Measurements from ENCODE around the gene MAP3K5. TPM values are rescaled to one million over a fixed set of nuclear protein-coding genes. Genes with fewer than 3 reads are reported as not detected.

Gene MAP3K5
- total and polyA plus RNA-seq, 2 of the 8 experiments (the other 6 are each of a cell fraction or from before 2014, with no cell fraction given), result 0.63 to 2.6 TPM

DNA sequence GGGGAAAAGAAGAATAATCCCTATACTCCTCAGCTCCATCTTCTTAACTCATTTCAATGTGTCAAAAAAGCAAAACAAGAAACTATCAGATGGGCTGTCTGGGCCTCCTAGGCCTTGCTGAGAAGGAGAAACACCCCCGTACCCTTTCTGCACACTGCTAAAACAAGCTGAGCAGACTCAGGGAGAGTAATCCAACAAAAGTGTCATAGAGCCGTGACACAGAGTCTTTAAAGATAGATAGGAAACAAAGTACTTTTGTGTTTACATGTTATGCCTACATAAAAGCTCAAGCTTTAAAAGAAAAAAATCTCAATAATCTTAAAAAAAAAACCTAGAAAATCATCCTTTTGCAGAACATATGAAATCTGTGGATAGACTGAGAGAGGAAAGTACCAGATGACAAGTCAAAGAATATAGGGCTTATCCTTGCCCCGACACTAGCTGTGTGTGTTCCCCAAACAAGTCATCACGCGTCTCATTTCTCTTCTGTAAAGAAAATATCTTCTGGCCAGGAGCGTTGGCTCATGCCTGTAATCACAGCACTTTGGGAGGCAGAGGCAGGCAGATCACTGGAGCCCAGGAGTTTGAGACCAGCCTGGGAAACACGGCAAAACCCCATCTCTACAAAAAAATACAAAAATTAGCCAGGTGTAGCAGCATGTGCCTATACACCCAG lies 81.3 kb downstream of the MAP3K5 start:
- no peak overlapping the region for H3K56ac ChIP-seq (replicated peaks; ENCODE audit: insufficient read length, low read depth, low read length)
- H4K20me1 ChIP-seq (replicated peaks in 1 of 2; ENCODE audit: control insufficient read depth in 1 of 2, insufficient read depth in 2 of 2, low read length in 2 of 2), result no peaks in the 10 kb centered on the region
- H2BK5ac ChIP-seq (ENCODE audit: low read depth, low read length), result no peak overlapping the region
- no peak overlapping the region for H2AK5ac ChIP-seq (ENCODE audit: low read depth, low read length)
- H2BK12ac ChIP-seq (ENCODE audit: low read depth, low read length), result no peak overlapping the region
- no peaks in the 10 kb centered on the region for H3K79me1 ChIP-seq (ENCODE audit: low read depth, low read length)
- no peak overlapping the region for H2BK120ac ChIP-seq (replicated peaks; ENCODE audit: low read depth, low read length)
- no peak overlapping the region for H2AFZ ChIP-seq (ENCODE audit: low read length)
- no peaks in the 10 kb centered on the region for H3K36me3 ChIP-seq (ENCODE audit: control insufficient read depth in 2 of 4, insufficient read depth in 4 of 4, low read length in 3 of 4)
- no peak overlapping the region for H3K14ac ChIP-seq (ENCODE audit: insufficient read length)
- no peak overlapping the region for H2BK20ac ChIP-seq (ENCODE audit: low read length)
- no peak overlapping the region for H2BK15ac ChIP-seq (ENCODE audit: low read length)
- ChIA-PET POLR2A (ENCODE audit: partially characterized antibody) (no interaction called here), CTCF (ENCODE audit: partially characterized antibody) (interaction anchor here (0.9 to 1.6 kb wide), 3 partner anchors 29 to 66 kb away, joined by 3 to 6 read pairs (median 4); no protein-coding TSS in a partner anchor)
- TF ChIP-seq KDM4A (IDR thresholded peaks at IDR 0.05; ENCODE audit: low read depth, low read length, severe bottlenecking), result no peak
- TF ChIP-seq FOSL1 (IDR thresholded peaks at IDR 0.05; ENCODE audit: insufficient read depth, low read depth, low read length), result no peak
- no peak for TF ChIP-seq CHD1 (IDR thresholded peaks at IDR 0.05; ENCODE audit: low read depth, low read length)
- H3K23me2 ChIP-seq (ENCODE audit: low read depth, low read length), result no peaks in the 10 kb centered on the region
- 93% methylated on average over 7 of the region's 7 CpGs; no CpG with 5 or more reads in 1 of the 2 experiments for WGBS, 2 experiments (ENCODE audit: extremely low coverage in 1 of 2, insufficient coverage in 1 of 2, insufficient read length in 1 of 2, insufficient replicate concordance in 2 of 2, low coverage in 1 of 2, low lambda C conversion rate in 2 of 2, missing lambda C conversion rate in 1 of 2)
- H3K4me3 ChIP-seq (ENCODE audit: extremely low read depth in 1 of 4, insufficient read depth in 2 of 4, low read depth in 3 of 4, low read length in 4 of 4), result no peak overlapping the region
- no peak overlapping the region for H3K4ac ChIP-seq (replicated peaks; ENCODE audit: insufficient read length, low read depth, low read length)
- no peaks in the 10 kb centered on the region for H3K27me3 ChIP-seq (replicated peaks in 1 of 4; ENCODE audit: control insufficient read depth in 3 of 4, extremely low read depth in 1 of 4, insufficient read depth in 3 of 4, low read length in 3 of 4)
- H3K27ac ChIP-seq (ENCODE audit: low read depth, low read length), result no peak overlapping the region
- H3K9me3 ChIP-seq (ENCODE audit: insufficient read depth in 2 of 2, low read depth in 1 of 2, low read length in 1 of 2), result no peaks in the 10 kb centered on the region
- H3K23ac ChIP-seq (ENCODE audit: insufficient read length), result no peak overlapping the region
- H4K8ac ChIP-seq (ENCODE audit: extremely low read depth, insufficient read depth, low read length), result no peak overlapping the region
- no peak overlapping the region for H3K4me2 ChIP-seq (ENCODE audit: insufficient read depth in 1 of 2, low read depth in 2 of 2, low read length in 2 of 2)
- H3K18ac ChIP-seq (ENCODE audit: extremely low read depth, low read length), result no peak overlapping the region
- no peak overlapping the region for H3K9ac ChIP-seq (replicated peaks in 1 of 4; ENCODE audit: extremely low read depth in 1 of 4, low read depth in 3 of 4, low read length in 3 of 4)
- no peaks in the 10 kb centered on the region for H3K4me1 ChIP-seq (replicated peaks in 1 of 4; ENCODE audit: control insufficient read depth in 3 of 4, insufficient read depth in 4 of 4, low read length in 3 of 4)
- H4K91ac ChIP-seq (replicated peaks; ENCODE audit: insufficient read length, low read length), result no peak overlapping the region
- no peaks in the 10 kb centered on the region for H3K79me2 ChIP-seq (ENCODE audit: control insufficient read depth in 1 of 2, insufficient read depth in 2 of 2, low read length in 2 of 2)
- H4K5ac ChIP-seq (ENCODE audit: insufficient read length, low read depth, low read length), result no peak overlapping the region
- DNase-seq (ENCODE audit: low read depth in 1 of 2, low spot score in 2 of 2) (no peak), FAIRE-seq (no peak)

Data from H1 (cell line).